Left colon (tissue), 2 donors: ENCODE results near the gene ATP6V1B1. TPM values are rescaled to one million over a fixed set of nuclear protein-coding genes. Genes with fewer than 3 reads are reported as not detected.

Source experiments
- total RNA-seq, 2 donors: library from RNA; stranded (reverse); fragmentation: NEBNext Ultra II Directional; extraction: Animal tissue kit (Norgen Biotek cat#: 25700); gene quantifications; one replicate each; pipeline ENCODE4 v1.2.1, GENCODE V29; 2021
- donor health status: DM: no; HTN: no; CAD: no.
- donor health status: DM: yes; HTN: yes; CAD: no.

ATP6V1B1 gene
- total RNA-seq, 2 donors from 2014 or later, result not detected

Other genes starting within 250 kb of the ATP6V1B1 start
- gene ADD2, start 167.7 kb upstream of the ATP6V1B1 start, total RNA-seq, result under 1 TPM; 0.21 to 0.61 TPM
- not detected for gene FIGLA, start 145.3 kb upstream of the ATP6V1B1 start, total RNA-seq
- under 1 TPM in 1 of 2 donors, not detected in 1; 0.11 TPM for gene CLEC4F, start 115.3 kb upstream of the ATP6V1B1 start, total RNA-seq
- under 1 TPM in 1 of 2 donors, not detected in 1; 0.22 TPM for gene CD207, start 100.1 kb upstream of the ATP6V1B1 start, total RNA-seq
- not detected for gene VAX2, start 35.3 kb upstream of the ATP6V1B1 start, total RNA-seq
- gene ANKRD53, start 42.7 kb downstream of the ATP6V1B1 start, total RNA-seq, result under 1 TPM; 0.61 to 0.70 TPM
- 10 to 100 TPM; 42.1 to 50.4 TPM for gene TEX261, start 59.0 kb downstream of the ATP6V1B1 start, total RNA-seq
- 10 to 100 TPM; 58.0 to 71.3 TPM for gene NAGK, start 132.7 kb downstream of the ATP6V1B1 start, total RNA-seq
- gene MCEE, start 194.3 kb downstream of the ATP6V1B1 start, total RNA-seq, result 10 to 100 TPM; 21.6 to 23.6 TPM
- gene MPHOSPH10, start 194.7 kb downstream of the ATP6V1B1 start, total RNA-seq, result 10 to 100 TPM; 18.8 to 22.9 TPM